HG03196 (cell line): ENCODE results near the gene PIP5K1B.

ENCODE experiments used
- ATAC-seq: cut with Tn5 transposase; IDR thresholded peaks from one replicate; pipeline ENCODE4 v1.9.1; 2021; ENCODE audit not compliant: unreplicated experiment

PIP5K1B gene

GRCh38 chr9:68769852-68770251 lies 64.8 kb downstream of the PIP5K1B start:
- no peak for ATAC-seq

- no peak for ATAC-seq
Measured at GRCh38 chr9:68771376-68771775, 66.3 kb downstream of the PIP5K1B start.

- no peak for ATAC-seq
Measured at GRCh38 chr9:68775003-68775730, 70.1 kb downstream of the PIP5K1B start.

- ATAC-seq = no peak
Measured at GRCh38 chr9:68777070-68777763, 72.2 kb downstream of the PIP5K1B start.

GRCh38 chr9:68778635-68779034 lies 73.6 kb downstream of the PIP5K1B start:
- ATAC-seq = no peak

- peak; percentile 78 for ATAC-seq
Measured at GRCh38 chr9:68779558-68780379, 74.7 kb downstream of the PIP5K1B start.

GRCh38 chr9:68780380-68780712 lies 75.3 kb downstream of the PIP5K1B start:
- no peak for ATAC-seq

- no peak for ATAC-seq
Measured at GRCh38 chr9:68780720-68781119, 75.7 kb downstream of the PIP5K1B start.

- ATAC-seq = no peak
Measured at GRCh38 chr9:68781928-68782327, 76.9 kb downstream of the PIP5K1B start.

GRCh38 chr9:68782546-68782945 lies 77.5 kb downstream of the PIP5K1B start:
- ATAC-seq = no peak

- ATAC-seq = no peak
Measured at GRCh38 chr9:68785965-68786364, 80.9 kb downstream of the PIP5K1B start.

- no peak for ATAC-seq
Measured at GRCh38 chr9:68791169-68791568, 86.1 kb downstream of the PIP5K1B start.

- ATAC-seq = peak; percentile 81
Measured at GRCh38 chr9:68793605-68794343, 88.7 kb downstream of the PIP5K1B start.

- no peak for ATAC-seq
Measured at GRCh38 chr9:68794898-68795297, 89.9 kb downstream of the PIP5K1B start.

GRCh38 chr9:68795411-68795810 lies 90.4 kb downstream of the PIP5K1B start:
- no peak for ATAC-seq

GRCh38 chr9:68797116-68797515 lies 92.1 kb downstream of the PIP5K1B start:
- no peak for ATAC-seq

- no peak for ATAC-seq
Measured at GRCh38 chr9:68798423-68798822, 93.4 kb downstream of the PIP5K1B start.

GRCh38 chr9:68800836-68801235 lies 95.8 kb downstream of the PIP5K1B start:
- ATAC-seq = no peak

GRCh38 chr9:68802525-68803015 lies 97.5 kb downstream of the PIP5K1B start:
- ATAC-seq = peak; percentile 93

GRCh38 chr9:68804911-68805889 lies 100.2 kb downstream of the PIP5K1B start:
- no peak for ATAC-seq
